AG09309 (cell line): ENCODE results near the gene SEMA3C.

ENCODE experiments used
- DNase-seq: peaks from one replicate; pipeline ENCODE4 v3.0.0-alpha.2; 2010; ENCODE audit warnings: low read depth
- H3K4me3 ChIP-seq: 2 replicates; pipeline ENCODE4 v1.5.1; 2011; ENCODE audit warnings: mild to moderate bottlenecking, low read depth, low read length, moderate library complexity; ENCODE audit not compliant: control insufficient read depth
- CTCF ChIP-seq: IDR thresholded peaks from 2 replicates; pipeline ENCODE4 v1.5.1; 2011; ENCODE audit warnings: mild to moderate bottlenecking, low read depth, low read length, inconsistent platforms; ENCODE audit not compliant: insufficient read depth, control insufficient read depth; ENCODE audit errors: missing control alignments

SEMA3C gene

GRCh38 chr7:80916770-80917741 lies 1.8 kb downstream of the SEMA3C start:
- TF ChIP-seq CTCF: peak; percentile 57
- no peak for DNase-seq
- H3K4me3 ChIP-seq: peak overlapping the region; percentile 52

- no peak for DNase-seq
- no peak overlapping the region for H3K4me3 ChIP-seq
- no peak for TF ChIP-seq CTCF
Measured at GRCh38 chr7:80910228-80910627, 8.6 kb downstream of the SEMA3C start.

- DNase-seq: no peak
- no peak overlapping the region for H3K4me3 ChIP-seq
- no peak for TF ChIP-seq CTCF
Measured at GRCh38 chr7:80908360-80908797, 10.5 kb downstream of the SEMA3C start.

GRCh38 chr7:80907612-80908011 lies 11.2 kb downstream of the SEMA3C start:
- TF ChIP-seq CTCF: no peak
- no peak overlapping the region for H3K4me3 ChIP-seq
- DNase-seq: no peak

GRCh38 chr7:80907141-80907601 lies 11.7 kb downstream of the SEMA3C start:
- TF ChIP-seq CTCF: no peak
- no peak overlapping the region for H3K4me3 ChIP-seq
- DNase-seq: no peak

- TF ChIP-seq CTCF: no peak
- no peak for DNase-seq
- no peak overlapping the region for H3K4me3 ChIP-seq
Measured at GRCh38 chr7:80905334-80905733, 13.5 kb downstream of the SEMA3C start.
